NB4 (cell line): ENCODE data around the gene LRRC10B.

ENCODE experiments used
- DNase-seq: peaks from one replicate; pipeline ENCODE4 v3.0.0; 2010; ENCODE audit warnings: low read depth
- H3K4me3 ChIP-seq: one replicate; pipeline ENCODE4 v1.5.1; 2011; ENCODE audit warnings: mild to moderate bottlenecking, low read depth, low read length, moderate library complexity
- CTCF ChIP-seq: IDR thresholded peaks from one replicate; pipeline ENCODE4 v1.5.1; 2012; ENCODE audit warnings: low read depth, low read length
- MYC ChIP-seq: IDR thresholded peaks from 2 replicates; pipeline ENCODE4 v1.6.1; 2011; ENCODE audit warnings: low read depth, low read length
- POLR2A ChIP-seq: IDR thresholded peaks from 2 replicates; pipeline ENCODE4 v1.6.1; 2011; ENCODE audit warnings: mild to moderate bottlenecking; ENCODE audit not compliant: insufficient read length; ENCODE audit errors: extremely low read depth
- TF ChIP-seq, protein P1 (sequence below): IDR thresholded peaks from 2 replicates; pipeline ENCODE4 v1.6.1; 2011; ENCODE audit warnings: low read depth, low read length

Gene LRRC10B

GRCh38 chr11:61552108-61552635 lies 43.6 kb downstream of the LRRC10B start:
- H3K4me3 ChIP-seq: no peak overlapping the region
- DNase-seq: no peak
- TF ChIP-seq POLR2A: no peak
- TF ChIP-seq MYC: no peak
- TF ChIP-seq, protein P1, sequence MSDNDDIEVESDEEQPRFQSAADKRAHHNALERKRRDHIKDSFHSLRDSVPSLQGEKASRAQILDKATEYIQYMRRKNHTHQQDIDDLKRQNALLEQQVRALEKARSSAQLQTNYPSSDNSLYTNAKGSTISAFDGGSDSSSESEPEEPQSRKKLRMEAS: no peak
- no peak for TF ChIP-seq CTCF

DNA sequence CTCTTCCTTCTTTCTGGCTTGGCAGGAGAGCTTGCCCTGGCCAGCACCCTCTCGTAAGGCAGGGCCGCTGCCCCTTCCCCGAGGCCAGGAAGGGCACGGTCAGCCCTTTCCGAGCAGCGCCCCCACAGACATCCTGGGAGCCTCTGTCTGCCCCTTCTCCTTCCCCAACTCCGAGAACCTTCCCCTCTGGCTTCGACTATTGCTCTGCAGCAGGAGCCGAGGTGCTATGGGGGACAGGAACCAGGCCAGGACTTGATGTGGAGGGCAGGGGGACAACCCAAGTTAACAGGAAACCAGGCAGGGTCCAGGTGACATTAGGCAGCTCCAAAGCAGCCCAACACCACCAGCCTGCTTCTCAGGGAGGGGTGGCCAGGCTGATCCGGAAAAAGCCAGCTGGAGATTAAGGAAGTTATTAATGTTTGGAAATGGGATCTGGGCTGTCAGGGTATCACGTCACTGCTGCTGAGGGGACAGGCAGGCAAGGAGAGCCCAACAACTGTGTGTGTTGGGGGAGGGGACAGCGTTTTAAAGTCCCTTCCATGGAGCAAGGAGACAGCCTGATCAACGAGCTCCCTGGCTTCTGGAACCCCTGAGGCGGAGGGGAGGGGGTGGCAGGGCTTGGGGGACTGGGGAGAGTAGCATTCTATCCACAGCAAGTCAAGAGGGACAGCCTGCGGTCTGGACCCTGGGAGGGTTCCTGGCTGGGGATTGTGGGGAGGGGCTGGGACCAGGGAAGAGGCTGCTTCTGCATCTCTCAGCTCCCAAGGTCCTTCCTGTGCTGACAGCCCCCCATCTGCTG lies 45.0 kb downstream of the LRRC10B start:
- no peak overlapping the region for H3K4me3 ChIP-seq
- no peak for DNase-seq
- TF ChIP-seq CTCF (no peak), POLR2A (no peak), MYC (no peak)
- TF ChIP-seq, protein P1: no peak

GRCh38 chr11:61554172-61554988 lies 45.8 kb downstream of the LRRC10B start:
- no peak overlapping the region for H3K4me3 ChIP-seq
- TF ChIP-seq MYC (no peak), CTCF (no peak), POLR2A (no peak)
- TF ChIP-seq, protein P1: no peak
- DNase-seq: no peak

GRCh38 chr11:61555051-61555969 lies 46.8 kb downstream of the LRRC10B start:
- H3K4me3 ChIP-seq: no peak overlapping the region
- TF ChIP-seq, protein P1: no peak
- TF ChIP-seq MYC: no peak
- TF ChIP-seq POLR2A: no peak
- no peak for TF ChIP-seq CTCF

GRCh38 chr11:61555978-61556377 lies 47.4 kb downstream of the LRRC10B start:
- H3K4me3 ChIP-seq: no peak overlapping the region
- DNase-seq: no peak
- TF ChIP-seq POLR2A: no peak
- TF ChIP-seq MYC: no peak
- TF ChIP-seq, protein P1: no peak
- TF ChIP-seq CTCF: no peak

More at GRCh38 chr11:61555051-61555969, 46.8 kb downstream of the LRRC10B start:
- DNase-seq: peak; percentile 26
